Measurements from ENCODE around the gene SH2D4B. TPM values are rescaled to one million over a fixed set of nuclear protein-coding genes. Genes with fewer than 3 reads are reported as not detected.

SH2D4B gene
- total RNA-seq, 1 experiment from 2014 or later: 0.07 TPM

- DNase-seq (ENCODE audit: low spot score): no peak
Measured at GRCh38 chr10:80504158-80504811, 33.4 kb upstream of the SH2D4B start.

DNA sequence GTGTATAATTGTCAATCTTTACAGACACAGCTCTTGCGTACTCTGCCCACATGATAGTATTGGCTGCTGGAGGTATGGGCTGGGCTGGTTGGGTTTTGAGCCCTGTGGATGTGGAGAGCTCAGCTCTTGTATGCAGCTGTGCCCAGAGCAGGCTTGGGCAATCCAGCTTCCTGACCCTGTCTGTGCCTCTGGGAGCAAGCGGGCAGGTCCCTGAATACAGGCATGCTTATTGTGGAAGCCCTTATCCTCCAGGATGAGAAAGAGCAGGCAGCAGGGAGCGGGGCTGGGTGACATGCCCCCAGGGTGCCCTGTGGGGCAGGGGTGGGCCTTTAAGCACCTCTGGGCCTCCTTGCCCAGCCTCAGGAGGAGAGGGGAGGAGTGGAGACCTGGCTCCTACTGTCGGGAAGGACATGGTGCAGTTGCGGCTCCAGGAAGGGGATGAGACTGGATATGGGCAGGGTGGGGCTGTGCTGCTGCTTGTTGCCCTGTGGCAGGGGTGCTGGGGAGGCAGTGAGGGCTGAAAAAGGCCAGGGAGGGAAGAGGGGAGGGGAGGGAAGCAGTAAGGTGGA, 32.7 kb upstream of the SH2D4B start:
- no peak for DNase-seq (ENCODE audit: low spot score)

DNA sequence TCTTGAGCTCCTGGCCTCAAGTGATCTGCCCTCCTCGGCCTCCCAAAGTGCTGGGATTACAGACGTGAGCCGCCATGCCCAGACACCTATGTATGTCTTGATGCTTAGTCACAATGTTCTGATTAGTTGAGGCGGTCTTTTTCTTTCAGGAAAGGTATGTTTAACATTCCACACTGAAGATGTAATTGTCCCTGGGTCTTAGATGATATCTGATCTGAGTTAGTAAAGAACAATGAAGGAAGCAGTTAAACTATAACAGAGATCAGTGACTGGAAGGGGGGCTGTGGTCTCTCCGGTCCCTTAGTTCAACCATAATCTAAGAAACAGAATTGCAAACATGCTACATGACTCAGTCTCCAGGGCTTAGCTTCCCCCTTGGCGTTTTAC, 31.5 kb upstream of the SH2D4B start:
- DNase-seq (ENCODE audit: low spot score): peak; percentile 88

DNA sequence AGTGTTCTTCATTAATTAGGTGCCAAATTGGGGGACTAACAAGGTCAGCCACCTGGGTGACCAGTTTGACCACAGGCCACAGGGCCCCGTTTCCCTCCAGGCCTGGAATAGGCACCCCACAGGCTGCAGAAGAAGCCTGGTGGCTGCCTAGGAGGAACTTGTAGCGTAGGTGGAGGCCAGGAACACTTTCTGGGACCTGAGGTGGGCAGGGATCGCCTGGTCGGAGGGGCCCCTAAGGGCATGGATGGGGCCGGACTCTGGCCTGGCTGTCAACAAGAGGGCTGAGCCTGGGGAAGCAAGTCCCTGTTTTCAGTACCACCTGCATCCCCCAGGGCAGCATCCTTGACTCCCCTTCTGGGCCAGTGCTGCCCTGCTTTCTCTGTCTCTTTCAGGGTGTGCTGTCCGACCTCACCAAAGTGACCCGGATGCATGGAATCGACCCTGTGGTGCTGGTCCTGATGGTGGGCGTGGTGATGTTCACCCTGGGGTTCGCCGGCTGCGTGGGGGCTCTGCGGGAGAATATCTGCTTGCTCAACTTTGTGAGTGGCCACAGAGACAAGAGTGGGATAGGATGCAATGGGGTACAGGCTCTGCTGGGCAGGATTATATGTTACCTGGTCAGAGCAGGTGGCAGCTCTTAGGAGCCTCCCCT, 30.7 kb upstream of the SH2D4B start:
- DNase-seq (ENCODE audit: low spot score): no peak

- DNase-seq (ENCODE audit: low spot score): no peak
Measured at GRCh38 chr10:80509108-80509402, 28.6 kb upstream of the SH2D4B start.

DNA sequence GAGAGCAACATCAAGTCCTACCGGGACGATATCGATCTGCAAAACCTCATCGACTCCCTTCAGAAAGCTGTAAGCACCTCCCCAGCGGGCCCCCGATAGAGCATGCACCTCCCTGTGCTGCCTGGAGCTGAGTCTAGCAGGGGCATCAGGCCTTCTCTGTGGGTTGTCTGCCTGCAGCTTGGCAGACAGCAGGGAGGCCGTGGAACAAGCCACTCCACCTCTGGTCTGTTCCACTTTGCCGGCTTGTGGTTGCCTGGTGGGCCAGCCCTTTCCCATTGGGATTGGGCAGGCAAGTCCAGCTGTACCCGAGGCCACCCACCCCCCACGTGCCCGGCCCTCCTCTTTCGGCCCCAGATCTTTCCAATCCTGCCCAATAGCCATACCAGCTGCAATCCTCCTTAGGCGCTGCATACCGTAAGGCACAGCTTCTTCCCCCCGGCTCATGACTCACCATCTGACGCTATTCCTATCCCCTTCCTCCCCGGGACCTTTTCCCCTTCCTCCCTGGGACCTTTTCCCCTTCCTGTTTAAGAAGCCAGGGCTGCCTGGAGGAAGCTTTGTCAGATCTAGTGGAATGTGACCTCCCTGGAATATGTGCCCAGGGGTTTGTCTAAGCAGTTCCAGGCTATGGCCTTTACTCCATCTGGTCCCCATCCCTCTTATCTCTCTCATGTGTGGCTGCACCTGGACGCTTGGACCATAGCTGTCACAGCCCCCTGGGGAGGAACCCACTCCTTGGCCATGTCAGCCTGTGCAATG, 28.1 kb upstream of the SH2D4B start:
- peak; percentile 94 for DNase-seq (ENCODE audit: low spot score)

DNA sequence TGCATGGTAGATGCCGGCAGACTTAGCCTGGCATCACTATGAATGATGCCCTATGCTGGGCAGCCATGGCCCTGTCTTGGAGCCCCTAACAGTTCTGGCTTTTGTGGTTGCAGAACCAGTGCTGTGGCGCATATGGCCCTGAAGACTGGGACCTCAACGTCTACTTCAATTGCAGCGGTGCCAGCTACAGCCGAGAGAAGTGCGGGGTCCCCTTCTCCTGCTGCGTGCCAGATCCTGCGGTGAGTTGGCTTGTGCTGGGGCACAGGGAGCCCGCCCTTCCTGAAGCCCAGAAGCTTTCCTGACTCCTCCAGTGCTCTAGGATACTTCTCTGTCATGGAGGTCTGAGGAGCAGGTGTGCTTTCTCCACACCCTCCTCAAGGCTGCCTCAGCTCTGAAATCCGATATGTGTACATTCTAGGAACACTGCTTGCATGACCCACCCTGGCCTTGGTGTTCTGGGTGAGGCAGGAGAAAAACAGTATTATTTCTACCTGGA, 25.6 kb upstream of the SH2D4B start:
- no peak for DNase-seq (ENCODE audit: low spot score)

DNA sequence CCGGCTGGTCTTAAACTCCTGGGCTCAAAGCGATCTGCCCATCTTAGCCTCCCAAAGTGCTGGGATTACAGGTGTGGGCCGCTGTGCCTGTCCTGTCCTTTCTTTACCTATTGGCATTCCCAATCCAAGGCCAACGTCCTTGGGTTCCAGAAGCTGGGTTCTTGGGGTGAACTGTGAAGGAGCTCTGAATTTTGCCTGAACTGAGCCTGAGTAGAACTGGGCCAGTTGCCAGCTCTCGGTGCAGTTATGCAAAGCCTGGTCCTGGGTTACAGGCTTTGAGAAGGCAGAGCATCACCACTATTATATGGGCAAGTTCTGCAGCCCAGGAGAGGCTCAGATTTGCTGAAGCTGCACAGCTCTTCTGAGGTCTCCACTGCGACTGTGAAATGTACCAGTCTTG, 24.6 kb upstream of the SH2D4B start:
- no peak for DNase-seq (ENCODE audit: low spot score)

DNA sequence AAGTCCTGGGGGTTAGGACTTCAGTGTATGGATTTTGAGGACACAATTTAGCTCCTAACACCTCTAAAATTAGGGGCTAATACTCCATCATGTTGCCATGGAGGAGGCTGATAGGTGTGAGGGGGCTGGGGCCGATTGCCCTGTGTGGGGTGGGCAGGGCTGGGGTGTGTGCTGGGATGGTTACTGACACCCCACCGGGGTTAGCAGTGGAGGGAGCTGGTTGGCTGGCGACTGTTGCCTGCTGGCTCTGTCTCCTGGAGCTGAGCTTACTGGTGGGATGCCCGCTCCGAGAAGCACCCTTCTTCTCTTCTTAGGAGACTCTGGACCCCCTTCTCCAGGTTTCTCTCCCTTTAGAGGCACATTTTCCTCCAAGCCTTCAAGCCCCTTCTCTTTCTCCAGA, 22.2 kb upstream of the SH2D4B start:
- DNase-seq (ENCODE audit: low spot score): no peak

GRCh38 chr10:80515941-80516340, 21.8 kb upstream of the SH2D4B start:
- no peak for DNase-seq (ENCODE audit: low spot score)

- no peak for DNase-seq (ENCODE audit: low spot score)
Measured at GRCh38 chr10:80516506-80517075, 21.1 kb upstream of the SH2D4B start.

DNA sequence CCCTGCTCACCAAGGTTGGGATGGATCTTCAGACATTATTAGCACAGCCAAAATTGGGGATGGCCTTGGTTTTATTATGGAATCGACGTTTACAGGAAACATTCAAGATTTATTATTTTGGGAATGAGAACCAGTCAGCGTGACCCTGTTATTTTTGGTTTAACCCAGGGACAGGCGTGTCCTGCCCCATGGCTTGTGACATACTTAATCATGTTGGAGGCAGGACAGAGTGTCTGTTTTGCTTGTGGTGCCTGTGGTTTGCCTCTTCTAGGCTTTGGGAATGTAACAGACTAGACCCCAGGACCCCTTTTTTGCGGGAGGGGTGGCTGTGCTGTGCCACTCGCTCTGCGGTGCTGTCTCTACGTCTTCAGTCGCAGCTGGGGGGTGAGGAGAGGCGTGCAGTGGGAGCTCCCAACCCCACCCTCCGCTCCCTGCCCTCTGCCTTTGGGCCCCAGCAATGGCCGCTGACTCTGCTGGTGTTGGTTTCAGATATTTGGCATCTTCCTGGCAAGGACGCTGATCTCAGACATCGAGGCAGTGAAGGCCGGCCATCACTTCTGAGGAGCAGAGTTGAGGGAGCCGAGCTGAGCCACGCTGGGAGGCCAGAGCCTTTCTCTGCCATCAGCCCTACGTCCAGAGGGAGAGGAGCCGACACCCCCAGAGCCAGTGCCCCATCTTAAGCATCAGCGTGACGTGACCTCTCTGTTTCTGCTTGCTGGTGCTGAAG, 20.1 kb upstream of the SH2D4B start:
- no peak for DNase-seq (ENCODE audit: low spot score)

- DNase-seq (ENCODE audit: low spot score): no peak
Measured at GRCh38 chr10:80518143-80518806, 19.4 kb upstream of the SH2D4B start.

DNA sequence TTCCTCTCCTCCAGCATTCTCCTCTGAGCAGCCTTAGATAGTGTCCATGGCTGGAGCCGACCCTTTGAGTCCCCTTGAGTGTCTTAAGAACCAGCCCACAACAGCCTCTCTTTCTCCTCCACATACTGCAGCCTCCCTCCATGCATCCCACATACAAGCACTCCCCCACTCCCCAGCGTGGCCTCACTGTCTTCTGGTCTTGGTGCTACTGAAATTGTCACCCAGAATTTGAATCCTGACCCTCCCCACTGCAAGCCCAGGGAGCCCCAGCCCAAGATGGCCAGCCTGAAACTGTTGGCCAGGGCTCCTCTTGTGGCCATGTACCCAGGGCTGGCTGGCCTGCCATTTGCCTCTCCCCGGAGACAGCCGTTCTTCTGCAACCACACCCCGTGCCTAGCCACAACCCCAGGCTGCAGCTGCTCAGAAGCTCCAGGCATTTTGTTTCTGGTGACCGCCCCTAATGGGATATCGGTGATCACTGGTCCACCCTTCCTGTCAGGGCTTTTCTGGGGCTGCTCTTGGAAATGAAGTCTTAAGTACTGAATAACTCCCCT, 18.8 kb upstream of the SH2D4B start:
- no peak for DNase-seq (ENCODE audit: low spot score)

GRCh38 chr10:80519936-80520650, 17.6 kb upstream of the SH2D4B start:
- no peak for DNase-seq (ENCODE audit: low spot score)

DNA sequence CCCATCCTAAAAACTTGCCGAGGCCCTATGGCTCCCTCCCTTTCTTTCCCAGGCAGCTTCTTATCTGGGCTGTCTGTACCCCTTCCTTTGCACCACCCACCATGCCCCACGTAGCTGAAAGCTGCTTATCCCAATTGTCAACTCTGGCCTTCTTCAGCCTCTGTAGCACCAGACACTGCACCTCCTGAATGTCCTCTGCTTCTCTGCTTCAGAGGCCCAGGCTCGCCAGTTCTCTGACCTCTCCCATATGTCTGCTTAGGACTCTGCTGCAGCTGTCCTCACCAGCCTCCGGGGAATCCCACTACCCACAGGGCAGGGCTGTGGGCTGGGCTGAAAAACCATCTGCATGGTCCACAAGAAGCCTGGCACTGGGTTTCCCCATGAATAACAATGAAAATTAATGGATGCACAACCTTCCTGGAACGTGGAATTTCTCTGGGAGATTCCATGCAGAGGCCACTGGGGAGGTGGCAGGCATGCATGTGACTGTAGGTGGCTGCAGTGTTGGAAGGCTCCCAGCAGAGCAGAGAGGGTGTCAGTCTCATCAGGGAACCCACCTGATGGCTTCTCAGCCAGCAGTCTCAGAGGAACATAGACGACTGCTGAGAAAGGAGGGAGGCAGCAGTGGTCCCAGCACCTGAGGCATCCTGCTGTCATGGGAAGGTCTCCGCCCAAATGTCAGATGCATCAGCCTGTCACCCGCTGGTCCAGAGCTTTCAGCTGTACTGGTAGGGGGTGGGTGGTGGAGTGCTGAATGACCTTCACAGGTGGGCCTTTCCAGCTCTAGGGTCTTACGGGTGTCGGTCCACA, 16.8 kb upstream of the SH2D4B start:
- DNase-seq (ENCODE audit: low spot score): no peak

DNA sequence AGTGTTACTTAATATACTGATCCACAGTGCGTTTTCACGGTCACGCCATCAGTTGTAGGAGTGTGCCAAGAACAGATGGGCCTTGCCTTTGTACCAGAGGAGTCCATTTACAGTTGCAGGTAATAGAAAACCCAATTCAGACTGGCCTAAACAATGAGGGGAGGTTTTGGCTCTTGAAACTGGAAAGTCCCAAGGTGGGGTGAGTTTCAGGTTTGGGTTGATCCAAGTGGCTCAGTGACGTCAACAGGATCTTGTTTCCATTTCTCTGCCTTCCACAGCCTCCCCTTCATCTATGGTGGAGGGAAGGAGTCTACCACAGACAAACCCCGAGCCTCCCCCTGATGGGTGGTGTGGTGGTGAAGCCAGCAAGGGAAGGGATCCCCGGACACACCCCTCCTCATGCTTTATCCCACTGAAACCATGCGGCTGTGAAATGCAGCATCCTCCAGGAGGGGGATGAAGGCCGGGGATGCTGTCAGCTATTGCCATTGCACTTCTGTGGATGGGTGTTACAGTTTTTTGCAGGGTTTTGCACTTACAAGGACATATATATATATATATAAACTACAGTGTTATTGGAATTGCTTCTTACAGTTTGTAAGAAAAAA, 14.8 kb upstream of the SH2D4B start:
- DNase-seq (ENCODE audit: low spot score): no peak

GRCh38 chr10:80523773-80524172, 13.9 kb upstream of the SH2D4B start:
- DNase-seq (ENCODE audit: low spot score): no peak
